H1 (cell line): ENCODE data around the gene RELL1.

Source experiments
- CEBPB ChIP-seq: IDR thresholded peaks from 2 replicates; pipeline ENCODE4 v1.6.1; 2012; ENCODE audit warnings: low read depth, low read length
- CHD2 ChIP-seq: IDR thresholded peaks from 2 replicates; pipeline ENCODE4 v1.6.1; 2012; ENCODE audit warnings: low read length, improper control_type of control experiment
- CTCF ChIP-seq, 3 experiments: IDR thresholded peaks; 1 replicate in 2 of 3; 2 replicates in 1 of 3; pipeline versions ENCODE4 v1.5.1 to v1.6.1; 2011; ENCODE audit warnings: low read length in 3 of 3, mild to moderate bottlenecking in 3 of 3, inconsistent platforms in 2 of 3, low read depth in 1 of 3, moderate library complexity in 1 of 3; ENCODE audit not compliant: insufficient read depth in 1 of 3; ENCODE audit errors: control extremely low read depth in 1 of 3
- EZH2 ChIP-seq: fragments of 200-600 bp; sonication (generic); IDR thresholded peaks from 2 replicates; pipeline ENCODE4 v1.7.1; 2012; ENCODE audit warnings: low read depth, mild to moderate bottlenecking, moderate library complexity, low read length, inconsistent platforms; ENCODE audit not compliant: severe bottlenecking
- GABPA ChIP-seq: IDR thresholded peaks from 2 replicates; pipeline ENCODE4 v1.6.1; 2011; ENCODE audit warnings: mild to moderate bottlenecking, low read length, moderate library complexity, borderline replicate concordance; ENCODE audit not compliant: insufficient read depth
- HDAC2 ChIP-seq, 2 experiments: fragments of 300-600 bp in 1 of 2; sonication (generic) in 1 of 2; IDR thresholded peaks; 2 replicates each; pipeline ENCODE4 v1.6.1; 2011 to 2012; ENCODE audit warnings: low read depth in 2 of 2, low read length in 2 of 2, mild to moderate bottlenecking in 2 of 2, moderate library complexity in 2 of 2, borderline replicate concordance in 1 of 2, inconsistent platforms in 1 of 2
- HDAC6 ChIP-seq: IDR thresholded peaks from one replicate; pipeline ENCODE4 v1.7.1; 2012; ENCODE audit warnings: low read depth, mild to moderate bottlenecking, inconsistent platforms, low read length, moderate library complexity
- RAD21 ChIP-seq, 2 experiments: IDR thresholded peaks in 1 of 2; conservative IDR thresholded peaks in 1 of 2; 2 replicates each; pipeline ENCODE4 v1.6.1; 2011; ENCODE audit warnings: low read depth in 2 of 2, low read length in 2 of 2, improper control_type of control experiment in 1 of 2, inconsistent platforms in 1 of 2, mild to moderate bottlenecking in 1 of 2, moderate library complexity in 1 of 2
- SP1 ChIP-seq: IDR thresholded peaks from 2 replicates; pipeline ENCODE4 v1.6.1; 2011; ENCODE audit warnings: low read depth, low read length
- TAF1 ChIP-seq: IDR thresholded peaks from 2 replicates; pipeline ENCODE4 v1.6.1; 2011; ENCODE audit warnings: mild to moderate bottlenecking, low read depth, low read length
- TAF7 ChIP-seq: optimal IDR thresholded peaks from 2 replicates; pipeline ENCODE3; 2011; ENCODE audit warnings: low read depth, mild to moderate bottlenecking, inconsistent platforms, low read length, moderate library complexity, borderline replicate concordance
- ZNF274 ChIP-seq: IDR thresholded peaks from 2 replicates; pipeline ENCODE4 v1.7.0; 2012; ENCODE audit warnings: low read length, borderline replicate concordance; ENCODE audit errors: extremely low read depth
- TF ChIP-seq, protein P1 (sequence below): IDR thresholded peaks from 2 replicates; pipeline ENCODE4 v1.6.1; 2011; ENCODE audit warnings: low read depth, mild to moderate bottlenecking, low read length; ENCODE audit not compliant: insufficient read depth

GRCh38 chr4:37603711-37604110 lies 82.5 kb downstream of the RELL1 start:
- TF ChIP-seq ZNF274 (no peak), SP1 (no peak), GABPA (no peak), TAF1 (no peak), HDAC2 (IDR thresholded peaks at IDR 0.05; ENCODE audit: borderline replicate concordance in 1 of 2, low read depth in 2 of 2, low read length in 2 of 2) (no peak), CEBPB (no peak), HDAC6 (no peak), CTCF (IDR thresholded peaks at IDR 0.05; ENCODE audit: control extremely low read depth in 1 of 3, insufficient read depth in 1 of 3, low read depth in 1 of 3, low read length in 3 of 3) (no peak), CHD2 (no peak), RAD21 (IDR thresholded peaks at IDR 0.05 in 1 of 2, conservative IDR thresholded peaks at IDR 0.05 in 1 of 2; ENCODE audit: low read depth in 2 of 2, low read length in 2 of 2) (no peak), EZH2 (no peak), TAF7 (no peak)
- TF ChIP-seq, protein P1, sequence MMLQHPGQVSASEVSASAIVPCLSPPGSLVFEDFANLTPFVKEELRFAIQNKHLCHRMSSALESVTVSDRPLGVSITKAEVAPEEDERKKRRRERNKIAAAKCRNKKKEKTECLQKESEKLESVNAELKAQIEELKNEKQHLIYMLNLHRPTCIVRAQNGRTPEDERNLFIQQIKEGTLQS, result no peak
